H9 (cell line): ENCODE measurements around the gene FAM151A. TPM values are rescaled to one million over a fixed set of nuclear protein-coding genes. Genes with fewer than 3 reads are reported as not detected.

Experiments
- DNase-seq: peaks from one replicate; pipeline ENCODE4 v3.0.0-alpha.2; 2017
- H2AFZ ChIP-seq: one replicate; pipeline ENCODE4 v1.6.1; 2013; ENCODE audit warnings: mild to moderate bottlenecking, low read length, control low read depth, moderate library complexity
- H2AK5ac ChIP-seq: 2 replicates; pipeline ENCODE4 v1.6.1; 2013; ENCODE audit warnings: low read length, control low read depth, mixed read lengths; ENCODE audit not compliant: insufficient read length
- H2BK120ac ChIP-seq: one replicate; pipeline ENCODE4 v1.6.1; 2013; ENCODE audit warnings: low read depth, mild to moderate bottlenecking, low read length, control low read depth, inconsistent platforms; ENCODE audit not compliant: poor library complexity, severe bottlenecking
- H2BK12ac ChIP-seq: 2 replicates; pipeline ENCODE4 v1.6.1; 2013; ENCODE audit warnings: low read length, control low read depth, mixed read lengths, low read depth; ENCODE audit not compliant: insufficient read length
- H2BK15ac ChIP-seq: 2 replicates; pipeline ENCODE4 v1.6.1; 2013; ENCODE audit warnings: low read depth, low read length, control low read depth
- H2BK20ac ChIP-seq: one replicate; pipeline ENCODE4 v1.6.1; 2013; ENCODE audit warnings: low read depth, mild to moderate bottlenecking, low read length, control low read depth, inconsistent platforms; ENCODE audit not compliant: poor library complexity, severe bottlenecking
- H2BK5ac ChIP-seq: 2 replicates; pipeline ENCODE4 v1.6.1; 2013; ENCODE audit warnings: low read length, control low read depth, mixed read lengths; ENCODE audit not compliant: insufficient read length
- H3K14ac ChIP-seq: 2 replicates; pipeline ENCODE4 v1.6.1; 2013; ENCODE audit warnings: low read length, control low read depth; ENCODE audit not compliant: insufficient read depth
- H3K18ac ChIP-seq: 2 replicates; pipeline ENCODE4 v1.6.1; 2013; ENCODE audit warnings: low read depth, mild to moderate bottlenecking, mixed read lengths, low read length, control low read depth; ENCODE audit not compliant: insufficient read length
- H3K23ac ChIP-seq: 2 replicates; pipeline ENCODE4 v1.6.1; 2013; ENCODE audit warnings: low read length, control low read depth, mixed read lengths, low read depth; ENCODE audit not compliant: insufficient read length
- H3K23me2 ChIP-seq: 2 replicates; pipeline ENCODE4 v1.6.1; 2013; ENCODE audit warnings: low read depth, mild to moderate bottlenecking, mixed read lengths, low read length, control low read depth; ENCODE audit not compliant: insufficient read length, poor library complexity, severe bottlenecking
- H3K27ac ChIP-seq: 2 replicates; pipeline ENCODE4 v1.5.1; 2013; ENCODE audit warnings: low read length, control low read depth, mixed read lengths, low read depth; ENCODE audit not compliant: insufficient read length
- H3K27me3 ChIP-seq: 2 replicates; pipeline ENCODE4 v1.6.1; 2013; ENCODE audit warnings: low read length, control low read depth, inconsistent platforms; ENCODE audit not compliant: insufficient read depth
- H3K4ac ChIP-seq: 2 replicates; pipeline ENCODE4 v1.6.1; 2013; ENCODE audit warnings: low read depth, mild to moderate bottlenecking, control low read depth, inconsistent platforms, low read length, moderate library complexity
- H3K4me1 ChIP-seq: 2 replicates; pipeline ENCODE4 v1.6.1; 2013; ENCODE audit warnings: low read length, control low read depth, inconsistent platforms; ENCODE audit not compliant: insufficient read depth
- H3K4me2 ChIP-seq: 2 replicates; pipeline ENCODE4 v1.6.1; 2013; ENCODE audit warnings: low read length, control low read depth, mixed read lengths; ENCODE audit not compliant: insufficient read length, insufficient read depth
- H3K56ac ChIP-seq: 2 replicates; pipeline ENCODE4 v1.6.1; 2013; ENCODE audit warnings: low read depth, mild to moderate bottlenecking, mixed read lengths, low read length, control low read depth; ENCODE audit not compliant: insufficient read length
- H3K79me1 ChIP-seq: 2 replicates; pipeline ENCODE4 v1.6.1; 2013; ENCODE audit warnings: low read depth, mild to moderate bottlenecking, moderate library complexity, low read length, control low read depth, inconsistent platforms; ENCODE audit not compliant: insufficient read depth, poor library complexity, severe bottlenecking
- H3K79me2 ChIP-seq: 2 replicates; pipeline ENCODE4 v1.6.1; 2013; ENCODE audit warnings: low read length, control low read depth, inconsistent platforms; ENCODE audit not compliant: insufficient read depth
- H3K9ac ChIP-seq: 2 replicates; pipeline ENCODE4 v1.6.1; 2013; ENCODE audit warnings: low read length, control low read depth, mixed read lengths; ENCODE audit not compliant: insufficient read length; ENCODE audit errors: extremely low read depth
- H3K9me3 ChIP-seq: one replicate; pipeline ENCODE4 v1.6.1; 2013; ENCODE audit warnings: low read depth, low read length, inconsistent platforms; ENCODE audit not compliant: control insufficient read depth
- H3T11ph ChIP-seq: one replicate; pipeline ENCODE4 v1.6.1; 2013; ENCODE audit warnings: mild to moderate bottlenecking, low read length, control low read depth, inconsistent platforms
- H4K20me1 ChIP-seq: one replicate; pipeline ENCODE4 v1.6.1; 2013; ENCODE audit not compliant: control insufficient read depth, insufficient read length, insufficient read depth
- H4K5ac ChIP-seq: 2 replicates; pipeline ENCODE4 v1.6.1; 2013; ENCODE audit warnings: low read depth, mild to moderate bottlenecking, mixed read lengths, low read length, control low read depth; ENCODE audit not compliant: insufficient read length
- H4K8ac ChIP-seq: replicated peaks from 2 replicates; pipeline ENCODE4 v1.6.1; 2013; ENCODE audit warnings: low read length, control low read depth, mixed read lengths, low read depth; ENCODE audit not compliant: insufficient read length
- H4K91ac ChIP-seq: 2 replicates; pipeline ENCODE4 v1.6.1; 2013; ENCODE audit warnings: low read depth, mild to moderate bottlenecking, moderate library complexity, mixed read lengths, low read length, control low read depth; ENCODE audit not compliant: insufficient read length
- H3K27ac Mint-ChIP-seq, 3 experiments: 2 replicates in 2 of 3; 3 replicates in 1 of 3; pipeline ENCODE4 v1.8.0; 2020 to 2021; ENCODE audit warnings: mixed read lengths in 3 of 3, mild to moderate bottlenecking in 1 of 3, moderate library complexity in 1 of 3
- H3K27me3 Mint-ChIP-seq: 2 replicates; pipeline ENCODE4 v1.8.0; 2021; ENCODE audit warnings: low read depth, mild to moderate bottlenecking, moderate library complexity, mixed read lengths
- H3K36me3 Mint-ChIP-seq, 3 experiments: 2 replicates in 2 of 3; 3 replicates in 1 of 3; pipeline ENCODE4 v1.8.0; 2020 to 2021; ENCODE audit warnings: low read depth in 3 of 3, mixed read lengths in 3 of 3; ENCODE audit not compliant: insufficient read depth in 1 of 3
- H3K4me1 Mint-ChIP-seq, 2 experiments: 2 replicates each; pipeline ENCODE4 v1.8.0; 2020; ENCODE audit warnings: mixed read lengths in 2 of 2
- H3K4me3 Mint-ChIP-seq, 2 experiments: 2 replicates in 1 of 2; 3 replicates in 1 of 2; pipeline ENCODE4 v1.8.0; 2020 to 2021; ENCODE audit warnings: mild to moderate bottlenecking in 2 of 2, mixed read lengths in 2 of 2, moderate library complexity in 1 of 2
- H3K9me3 Mint-ChIP-seq, 2 experiments: 2 replicates in 1 of 2; 3 replicates in 1 of 2; pipeline ENCODE4 v1.8.0; 2020; ENCODE audit warnings: mild to moderate bottlenecking in 2 of 2, mixed read lengths in 2 of 2, moderate library complexity in 1 of 2
- CTCF ChIP-seq: fragments of 200-600 bp; sonication (generic); conservative IDR thresholded peaks from 3 replicates; pipeline ENCODE4 v1.8.0; 2021; ENCODE audit warnings: antibody characterized with exemption, mild to moderate bottlenecking
- WGBS: extraction: QIAGEN DNeasy Blood & Tissue Kit; methylation state at CpG from one replicate; pipeline ENCODE4 v1.1.7; 2013; ENCODE audit warnings: missing lambda C conversion rate, low lambda C conversion rate, mixed read lengths; ENCODE audit not compliant: insufficient read length; ENCODE audit errors: extremely low coverage; 5-methylcytosine and 5-hydroxymethylcytosine counted together
- total RNA-seq: library from RNA; stranded (reverse); gene quantifications from 2 replicates; pipeline ENCODE4 v1.2.1, GENCODE V29; 2021

The FAM151A gene
- total RNA-seq, 1 experiment from 2014 or later = not detected

GRCh38 chr1:54567961-54568360, 55.4 kb downstream of the FAM151A start:
- no peak overlapping the region for H3K4me3 Mint-ChIP-seq
- peaks cover 0 to 2% (median 0%) of the 10 kb centered on the region in 3 experiments; a peak in 1 of 7 replicates for H3K36me3 Mint-ChIP-seq
- TF ChIP-seq CTCF = no peak
- Histone ChIP-seq H3T11ph (no peak overlapping the region), H4K91ac (no peak overlapping the region), H3K27ac (no peak overlapping the region), H2BK120ac (no peak overlapping the region), H2BK20ac (no peak overlapping the region), H2BK12ac (no peak overlapping the region), H3K4me2 (no peak overlapping the region), H4K20me1 (no peaks in the 10 kb centered on the region), H3K23me2 (no peaks in the 10 kb centered on the region), H2AK5ac (no peak overlapping the region), H3K4ac (no peak overlapping the region), H2AFZ (no peak overlapping the region), H3K9me3 (no peaks in the 10 kb centered on the region), H2BK5ac (no peak overlapping the region), H4K5ac (no peak overlapping the region), H3K79me2 (no peaks in the 10 kb centered on the region), H4K8ac (no peak overlapping the region), H3K14ac (no peak overlapping the region), H3K27me3 (no peaks in the 10 kb centered on the region), H3K9ac (no peak overlapping the region), H3K23ac (no peak overlapping the region), H3K4me1 (peaks cover 8% of the 10 kb centered on the region; the same call in 1 of the 2 replicates), H3K56ac (no peak overlapping the region), H3K18ac (no peak overlapping the region), H2BK15ac (no peak overlapping the region), H3K79me1 (no peaks in the 10 kb centered on the region)
- WGBS = no CpG with 5 or more reads among the region's 5 CpGs
- peaks cover 36 to 55% of the 10 kb centered on the region in 2 experiments for H3K4me1 Mint-ChIP-seq
- peak overlapping the region in 2 of 3 experiments; percentile 3 to 20; a peak in 2 of 7 replicates for H3K27ac Mint-ChIP-seq
- H3K9me3 Mint-ChIP-seq = peaks cover 2% of the 10 kb centered on the region in 2 experiments; a peak in 3 of 5 replicates
- no peak for DNase-seq
- no peaks in the 10 kb centered on the region; the same call in 1 of the 2 replicates for H3K27me3 Mint-ChIP-seq
